GM10847 (cell line): ENCODE measurements around the gene TNRC6C.

Experiments used
- POLR2A ChIP-seq: IDR thresholded peaks from 2 replicates; pipeline ENCODE4 v1.6.1; 2011; ENCODE audit not compliant: insufficient read length; ENCODE audit errors: extremely low read depth

The TNRC6C gene

DNA sequence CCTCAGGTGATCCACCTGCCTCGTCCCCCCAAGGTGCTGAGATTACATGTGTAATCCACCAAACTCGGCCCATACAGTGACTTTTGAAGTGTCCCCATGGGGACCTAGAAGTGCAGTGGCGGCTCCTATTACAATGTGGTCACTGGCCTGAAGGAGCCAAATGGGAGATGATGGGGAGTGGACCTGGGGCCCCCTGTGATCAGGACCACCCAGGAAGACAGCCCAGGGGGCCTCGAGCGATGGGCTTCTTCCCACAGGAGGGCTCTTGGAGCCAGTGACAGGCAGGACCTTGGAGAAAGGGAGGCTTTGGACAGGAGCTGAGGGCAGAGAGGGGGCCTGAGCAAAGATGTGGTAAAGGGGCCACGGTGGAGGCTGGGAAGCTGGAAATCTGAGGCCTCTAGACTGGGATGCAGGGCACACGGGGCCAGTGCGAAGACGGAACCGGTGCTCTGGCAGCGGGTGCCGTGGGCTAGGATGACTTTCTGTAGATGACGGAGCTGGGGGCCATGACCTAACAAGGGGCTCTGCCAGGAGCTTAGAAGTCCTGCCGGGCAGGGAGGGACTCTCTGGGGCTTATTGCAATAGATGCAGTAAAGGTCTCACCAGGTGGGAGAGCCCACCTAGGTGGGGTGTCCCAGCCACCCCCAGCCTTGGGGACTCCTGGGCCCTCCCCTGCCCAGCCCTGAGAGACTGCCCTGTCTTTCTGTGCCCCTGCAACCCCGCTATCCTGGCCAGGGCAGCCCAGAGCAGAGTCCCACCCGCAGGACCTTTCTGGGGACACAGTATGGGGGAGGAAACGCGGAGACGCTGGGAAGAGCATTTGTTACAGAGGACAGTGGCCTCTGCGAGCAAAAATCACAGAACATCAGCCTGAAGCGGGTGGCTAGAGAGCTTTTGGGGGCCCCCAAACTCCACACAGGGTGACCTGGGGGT, 185.0 kb downstream of the TNRC6C start:
- TF ChIP-seq POLR2A: no peak

DNA sequence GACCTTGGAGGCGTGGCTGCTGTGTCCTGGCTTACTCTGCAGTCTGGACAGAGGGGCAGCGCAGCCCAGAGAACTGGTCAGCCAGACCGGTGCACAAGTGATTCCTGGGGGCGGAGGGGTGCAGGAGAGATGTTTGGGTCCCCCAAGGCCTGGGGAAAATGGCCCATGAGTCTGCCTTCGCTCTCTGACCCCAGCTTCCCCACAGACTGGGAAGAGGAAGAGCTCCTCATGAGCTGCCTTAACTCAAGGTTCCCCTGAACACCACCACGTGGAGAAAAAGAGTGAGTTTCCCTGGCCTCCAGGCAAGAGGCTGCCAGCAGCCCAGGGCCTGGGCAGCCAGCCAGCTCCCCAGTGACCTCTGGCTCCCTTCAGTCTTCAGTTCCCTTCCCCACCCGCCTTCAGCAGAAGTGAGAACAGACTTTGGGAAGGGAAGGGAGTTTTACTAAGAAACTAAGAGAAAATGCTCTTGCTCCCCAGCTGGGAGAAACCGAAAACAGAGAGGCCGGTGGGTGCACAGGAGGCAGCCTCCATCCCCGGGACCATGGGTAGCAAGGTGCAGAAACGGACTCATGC, 185.7 kb downstream of the TNRC6C start:
- TF ChIP-seq POLR2A: no peak

DNA sequence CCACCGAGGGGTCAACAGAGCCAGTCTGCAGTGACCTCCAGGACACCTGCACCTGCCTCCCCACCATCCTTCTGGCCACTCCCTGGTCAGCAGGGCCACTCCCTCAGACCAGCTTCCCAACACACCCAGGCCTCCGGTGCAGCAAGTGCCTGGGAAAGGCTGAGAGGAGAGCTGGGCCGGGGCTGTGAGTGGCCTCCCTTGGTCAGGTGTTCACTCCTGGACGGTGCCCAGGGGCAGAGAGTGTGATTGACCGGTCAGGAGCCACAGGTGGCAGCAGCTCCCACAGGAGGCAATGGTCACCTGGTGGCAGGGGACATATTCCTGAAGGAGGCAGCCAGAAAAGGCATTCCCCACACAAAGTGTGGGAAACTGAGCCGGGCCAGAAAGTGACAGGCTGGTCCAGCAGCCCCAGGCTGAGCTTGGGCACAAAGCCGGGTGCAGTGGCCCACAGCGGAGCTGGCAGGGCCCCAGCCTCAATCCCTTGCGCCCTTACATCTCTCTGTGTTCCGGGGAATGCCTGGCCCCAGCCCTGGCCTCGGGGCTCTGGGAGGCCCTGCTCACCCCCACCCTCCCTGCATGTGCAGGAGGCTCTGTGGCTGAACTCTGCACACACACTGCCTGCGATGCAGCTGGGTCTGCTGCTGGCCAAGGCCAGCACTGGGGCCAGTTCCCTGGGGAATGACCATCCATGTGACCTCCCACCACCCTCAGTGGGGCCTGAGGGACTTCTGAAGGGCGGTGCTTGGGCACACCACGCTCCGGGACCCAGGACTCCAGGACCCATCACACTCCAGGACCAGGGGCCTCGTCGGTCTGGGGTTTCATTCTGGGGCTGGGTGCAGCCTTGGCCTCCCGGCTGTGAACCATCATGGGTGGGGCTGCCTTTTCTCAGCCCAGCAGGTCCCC, 186.5 kb downstream of the TNRC6C start:
- no peak for TF ChIP-seq POLR2A

DNA sequence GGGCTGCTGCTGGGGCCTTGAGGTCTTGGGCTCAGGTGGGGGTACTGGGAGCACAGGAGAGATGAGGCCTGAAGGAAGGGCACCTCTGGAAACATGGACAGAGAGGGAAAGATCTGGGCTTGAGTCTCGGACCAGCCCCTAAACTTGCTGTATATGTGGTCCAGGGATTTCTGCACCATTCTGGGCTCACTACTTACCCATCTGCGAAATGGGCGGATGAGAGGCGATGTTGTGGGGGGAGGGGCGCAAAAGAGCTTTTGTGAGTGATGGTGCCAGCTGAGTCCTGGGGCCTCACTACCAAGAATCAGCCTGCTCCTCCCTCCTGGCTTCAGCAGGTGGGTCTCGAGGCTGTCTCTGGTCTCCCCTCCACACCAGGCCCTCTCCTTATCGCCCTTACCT, 188.0 kb downstream of the TNRC6C start:
- TF ChIP-seq POLR2A: no peak

DNA sequence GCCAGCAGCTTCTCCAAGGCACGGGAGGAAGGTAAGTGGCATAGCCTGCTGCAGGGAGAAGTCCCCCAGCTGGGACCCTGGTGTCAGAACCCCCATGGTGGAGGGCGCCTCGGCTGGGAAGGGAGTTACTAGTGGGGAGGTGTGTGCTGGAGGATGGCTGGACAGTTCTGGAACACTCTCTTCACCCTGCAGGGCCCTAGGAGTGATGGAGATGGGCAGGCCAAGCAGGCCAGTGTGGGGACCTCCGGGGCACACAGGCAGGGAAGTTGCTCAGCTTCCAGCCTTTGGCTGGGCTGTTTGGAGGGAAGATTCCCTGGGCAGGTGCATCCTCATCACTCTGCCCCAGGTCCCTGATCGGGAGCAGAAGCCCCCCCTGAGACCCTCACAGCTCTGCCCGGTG, 188.4 kb downstream of the TNRC6C start:
- no peak for TF ChIP-seq POLR2A

DNA sequence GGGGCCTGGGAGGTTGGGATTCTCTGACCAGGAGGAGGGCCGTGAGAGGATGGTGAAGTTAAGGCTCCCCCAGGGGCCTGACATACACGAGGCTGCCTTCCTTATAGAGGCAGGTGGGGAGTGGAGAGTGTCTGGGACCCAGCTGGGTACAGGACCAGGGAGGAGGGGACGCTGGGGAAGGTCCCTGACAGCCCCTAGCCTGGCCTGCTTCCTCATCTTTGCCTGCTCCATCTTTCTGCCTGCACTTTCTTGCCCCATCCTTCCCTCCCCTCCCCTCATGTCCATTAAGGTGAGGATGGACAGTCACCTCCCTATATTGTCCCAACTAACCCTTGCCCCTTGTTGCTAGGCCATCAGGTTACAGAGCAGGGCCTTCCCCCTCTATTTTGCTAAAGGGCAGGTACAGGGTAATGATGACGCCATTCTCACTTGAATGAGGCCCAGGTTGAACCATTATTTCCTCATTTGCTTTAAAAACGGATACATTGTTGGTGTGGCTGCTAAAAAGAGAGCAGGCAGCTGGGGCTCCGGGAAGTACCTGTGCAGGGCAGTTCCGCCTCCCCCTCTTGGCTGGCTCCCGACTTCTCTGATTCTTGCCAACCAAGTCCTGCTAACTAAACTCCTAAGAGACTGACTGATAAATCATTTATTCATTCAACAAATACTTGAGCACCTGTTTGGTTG, 189.0 kb downstream of the TNRC6C start:
- TF ChIP-seq POLR2A: peak; percentile 21

DNA sequence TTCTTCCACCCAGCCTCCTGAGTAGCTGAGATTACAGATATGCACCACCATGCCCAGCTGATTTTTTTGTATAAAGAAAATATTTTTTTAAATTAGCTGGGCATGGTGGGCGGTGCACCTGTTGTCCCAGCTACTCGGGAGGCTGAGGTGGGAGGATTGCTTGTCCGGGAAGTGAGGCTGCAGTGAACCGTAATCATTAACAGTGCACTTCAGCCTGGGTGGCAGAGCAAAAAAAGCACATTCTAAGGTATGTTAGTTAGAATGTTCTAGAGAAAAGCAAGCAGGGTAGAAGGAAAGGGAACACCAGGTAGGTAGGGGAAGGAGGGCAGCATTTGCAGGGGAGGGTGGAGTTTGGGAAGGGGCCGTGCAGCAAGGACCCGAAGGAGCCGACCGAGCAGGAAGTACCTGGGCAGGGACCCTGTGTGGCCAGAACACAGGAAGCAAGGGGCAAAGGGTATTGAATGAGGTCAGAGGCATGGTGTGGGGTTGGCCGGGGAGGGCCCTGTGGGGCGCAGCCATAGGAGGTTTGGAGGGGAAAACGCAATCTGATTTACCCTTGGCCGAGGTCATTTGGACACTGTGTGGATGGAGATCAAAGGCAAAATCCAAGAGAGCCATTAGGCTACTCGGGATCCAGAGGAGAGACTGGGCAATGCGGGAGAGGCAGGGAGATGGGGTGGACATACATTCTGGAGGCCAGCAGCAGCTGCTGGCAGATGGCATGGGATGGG, 189.9 kb downstream of the TNRC6C start:
- TF ChIP-seq POLR2A: no peak

DNA sequence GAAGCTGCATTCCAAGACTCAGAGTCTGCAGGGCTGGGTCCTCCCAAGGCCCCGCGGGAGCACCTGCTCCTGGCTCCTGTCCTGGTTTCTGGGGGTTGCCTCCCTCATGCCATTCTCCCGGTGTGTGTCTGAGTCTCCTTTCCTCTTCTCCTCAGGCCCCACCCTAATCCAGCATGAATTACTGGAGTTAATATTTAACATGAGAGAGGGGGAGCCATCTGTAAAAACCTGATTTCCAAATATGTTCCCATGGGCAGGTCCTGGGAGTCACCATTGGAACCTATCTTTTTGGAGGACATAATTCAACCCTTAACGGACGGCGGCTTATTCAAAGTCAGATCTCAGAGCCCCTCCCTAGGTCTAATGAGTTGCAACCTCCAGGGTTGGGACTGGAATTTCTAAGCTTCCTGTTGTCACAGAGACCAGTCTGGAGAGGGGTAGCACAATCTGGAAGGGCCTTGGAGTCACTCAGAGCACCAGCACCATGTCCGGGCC, 193.1 kb downstream of the TNRC6C start:
- TF ChIP-seq POLR2A: no peak

DNA sequence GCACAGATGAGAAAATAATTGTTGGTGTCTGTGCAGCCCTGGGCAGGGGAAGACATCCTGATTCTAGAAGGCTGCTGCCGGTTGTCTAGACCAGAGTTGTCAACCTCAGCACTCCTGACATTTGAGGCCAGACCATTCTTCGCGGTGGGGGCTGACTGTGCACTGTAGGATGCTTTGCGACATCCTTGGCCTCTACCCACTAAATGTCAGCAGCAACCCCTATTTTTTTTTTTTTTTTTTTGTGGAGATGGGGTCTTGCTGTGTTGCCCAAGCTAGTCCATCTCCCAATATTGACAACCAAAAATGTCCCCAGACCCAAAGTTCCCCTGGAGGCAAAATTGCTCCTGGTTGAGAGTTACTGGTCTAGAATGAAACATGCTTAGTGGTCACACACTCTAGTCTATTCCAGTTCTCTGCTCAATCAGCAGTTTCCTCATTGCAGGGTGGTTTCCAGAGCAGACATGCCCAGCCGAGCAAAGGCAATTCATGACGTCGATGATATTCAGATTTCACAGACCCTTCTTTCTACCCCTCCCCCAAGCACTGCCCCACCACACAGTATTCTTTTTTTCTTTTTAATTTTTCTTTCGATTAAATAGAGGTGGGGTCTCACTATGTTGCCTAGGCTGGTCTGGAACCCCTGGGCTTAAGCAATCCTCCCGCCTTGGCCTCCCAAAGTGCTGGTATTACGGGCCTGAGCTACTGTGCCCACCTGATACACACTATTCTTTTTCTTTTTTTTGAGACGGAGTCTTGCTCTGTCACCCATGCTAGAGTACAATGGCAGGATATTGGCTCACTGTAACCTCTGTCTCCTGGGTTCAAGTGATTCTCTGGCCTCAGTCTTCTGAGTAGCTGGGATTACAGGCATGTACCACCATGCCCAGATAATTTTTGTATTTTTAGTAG, 196.7 kb downstream of the TNRC6C start:
- peak; percentile 22 for TF ChIP-seq POLR2A
